Astrocyte of the spinal cord (primary cell): ENCODE results near the gene NLRX1.

Experiments
- DNase-seq: peaks from one replicate; pipeline ENCODE4 v3.0.0; 2011; ENCODE audit warnings: low read depth, low spot score
- H3K4me3 ChIP-seq: 2 replicates; pipeline ENCODE4 v1.5.1; 2011; ENCODE audit warnings: low read depth, mild to moderate bottlenecking, low read length, moderate library complexity
- in situ Hi-C: cut with HindIII; loops from 2 replicates; pipeline ENCODE4 v1.10.0; 2017; ENCODE audit warnings: low sequenced_read_pairs
- TF ChIP-seq, protein P1 (sequence below): IDR thresholded peaks from 2 replicates; pipeline ENCODE4 v1.5.1; 2012; ENCODE audit warnings: low read depth, mild to moderate bottlenecking, low read length, inconsistent platforms

Gene NLRX1

DNA sequence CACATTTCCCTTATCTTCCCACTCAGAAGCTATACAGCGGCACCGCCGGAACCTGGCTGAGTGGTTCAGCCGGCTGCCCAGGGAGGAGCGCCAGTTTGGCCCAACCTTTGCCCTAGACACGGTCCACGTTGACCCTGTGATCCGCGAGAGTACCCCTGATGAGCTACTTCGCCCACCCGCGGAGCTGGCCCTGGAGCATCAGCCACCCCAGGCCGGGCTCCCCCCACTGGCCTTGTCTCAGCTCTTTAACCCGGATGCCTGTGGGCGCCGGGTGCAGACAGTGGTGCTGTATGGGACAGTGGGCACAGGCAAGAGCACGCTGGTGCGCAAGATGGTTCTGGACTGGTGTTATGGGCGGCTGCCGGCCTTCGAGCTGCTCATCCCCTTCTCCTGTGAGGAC lies 4.9 kb downstream of the NLRX1 start:
- TF ChIP-seq, protein P1, sequence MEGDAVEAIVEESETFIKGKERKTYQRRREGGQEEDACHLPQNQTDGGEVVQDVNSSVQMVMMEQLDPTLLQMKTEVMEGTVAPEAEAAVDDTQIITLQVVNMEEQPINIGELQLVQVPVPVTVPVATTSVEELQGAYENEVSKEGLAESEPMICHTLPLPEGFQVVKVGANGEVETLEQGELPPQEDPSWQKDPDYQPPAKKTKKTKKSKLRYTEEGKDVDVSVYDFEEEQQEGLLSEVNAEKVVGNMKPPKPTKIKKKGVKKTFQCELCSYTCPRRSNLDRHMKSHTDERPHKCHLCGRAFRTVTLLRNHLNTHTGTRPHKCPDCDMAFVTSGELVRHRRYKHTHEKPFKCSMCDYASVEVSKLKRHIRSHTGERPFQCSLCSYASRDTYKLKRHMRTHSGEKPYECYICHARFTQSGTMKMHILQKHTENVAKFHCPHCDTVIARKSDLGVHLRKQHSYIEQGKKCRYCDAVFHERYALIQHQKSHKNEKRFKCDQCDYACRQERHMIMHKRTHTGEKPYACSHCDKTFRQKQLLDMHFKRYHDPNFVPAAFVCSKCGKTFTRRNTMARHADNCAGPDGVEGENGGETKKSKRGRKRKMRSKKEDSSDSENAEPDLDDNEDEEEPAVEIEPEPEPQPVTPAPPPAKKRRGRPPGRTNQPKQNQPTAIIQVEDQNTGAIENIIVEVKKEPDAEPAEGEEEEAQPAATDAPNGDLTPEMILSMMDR, result no peak
- no peak overlapping the region for H3K4me3 ChIP-seq
- no peak for DNase-seq
- in situ Hi-C loops, result no loop called here

DNA sequence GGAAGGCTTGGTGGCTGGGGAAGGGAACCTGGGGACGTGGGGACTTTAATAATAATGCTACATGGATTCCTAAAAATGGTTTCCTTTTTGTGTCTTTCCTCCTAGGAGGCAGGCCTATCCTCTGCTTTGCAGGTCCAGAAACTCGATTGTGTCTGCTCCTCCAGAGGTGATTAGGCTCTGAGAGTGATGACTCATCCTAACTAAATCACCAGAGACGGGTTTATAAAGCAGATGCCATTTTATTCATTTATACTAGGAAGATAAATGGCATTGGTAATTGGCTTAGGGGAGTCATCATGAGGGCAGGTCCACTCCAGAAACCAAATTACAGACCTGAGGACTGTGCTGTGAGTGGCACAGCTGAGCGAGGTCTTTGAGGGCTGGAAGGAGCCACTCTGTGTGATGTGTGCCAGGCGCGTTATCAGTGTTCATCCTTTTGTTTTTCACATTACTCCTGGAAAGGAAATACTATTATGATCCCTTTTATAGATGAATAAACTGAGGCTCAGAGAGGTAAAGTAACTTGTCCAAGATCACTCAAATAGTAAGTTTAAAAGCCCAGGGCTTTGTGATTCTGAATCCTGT lies 7.1 kb downstream of the NLRX1 start:
- no peak overlapping the region for H3K4me3 ChIP-seq
- TF ChIP-seq, protein P1, result no peak
- in situ Hi-C loops, result no loop called here
- peak; percentile 33 for DNase-seq

DNA sequence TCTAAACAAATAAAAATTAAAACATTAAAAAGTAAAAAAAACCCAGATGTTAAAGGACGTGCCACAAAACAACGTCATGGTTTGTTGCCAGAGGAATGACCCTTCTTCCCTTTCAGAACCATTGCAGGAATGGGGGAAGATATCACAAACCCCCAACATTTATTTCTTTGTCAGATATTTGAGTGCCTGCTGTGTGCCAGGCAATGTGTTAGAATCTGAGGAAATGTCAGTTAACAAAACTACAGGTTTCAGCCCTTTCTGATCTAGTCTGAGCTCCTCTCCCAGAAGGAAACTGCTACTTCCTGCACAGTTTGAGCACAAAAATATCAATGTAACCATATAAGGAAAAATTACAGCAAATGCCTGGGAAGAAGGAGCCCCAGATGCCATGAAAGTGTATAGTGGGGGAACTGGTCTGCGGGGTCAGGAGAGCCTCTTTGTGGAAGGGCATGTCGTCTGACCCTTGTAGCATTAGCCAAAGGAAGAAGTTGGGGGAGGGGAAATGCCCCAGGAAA lies 9.7 kb downstream of the NLRX1 start:
- TF ChIP-seq, protein P1, result no peak
- in situ Hi-C loops, result no loop called here
- H3K4me3 ChIP-seq, result no peak overlapping the region
- DNase-seq, result no peak

DNA sequence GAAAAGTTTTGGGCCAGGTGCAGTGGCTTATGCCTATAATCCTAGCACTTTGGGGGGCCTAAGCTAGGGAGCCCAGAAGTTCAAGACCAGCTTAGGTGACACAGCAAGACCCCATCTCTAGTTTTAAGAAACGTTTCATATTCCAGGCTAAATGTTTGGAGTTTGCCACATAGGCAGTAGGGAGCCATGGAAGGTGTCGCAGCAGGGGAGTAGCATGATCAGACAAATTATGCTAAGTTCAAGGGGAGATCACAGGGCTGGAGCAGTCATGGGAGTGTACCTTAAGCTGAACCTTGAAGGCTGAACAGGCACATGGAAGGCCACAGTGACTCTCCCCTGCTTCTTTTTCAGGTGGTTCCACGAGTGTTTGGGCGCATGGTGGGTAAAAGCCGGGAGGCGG lies 10.8 kb downstream of the NLRX1 start:
- no peak overlapping the region for H3K4me3 ChIP-seq
- in situ Hi-C loops, result no loop called here
- no peak for DNase-seq
- TF ChIP-seq, protein P1, result no peak

DNA sequence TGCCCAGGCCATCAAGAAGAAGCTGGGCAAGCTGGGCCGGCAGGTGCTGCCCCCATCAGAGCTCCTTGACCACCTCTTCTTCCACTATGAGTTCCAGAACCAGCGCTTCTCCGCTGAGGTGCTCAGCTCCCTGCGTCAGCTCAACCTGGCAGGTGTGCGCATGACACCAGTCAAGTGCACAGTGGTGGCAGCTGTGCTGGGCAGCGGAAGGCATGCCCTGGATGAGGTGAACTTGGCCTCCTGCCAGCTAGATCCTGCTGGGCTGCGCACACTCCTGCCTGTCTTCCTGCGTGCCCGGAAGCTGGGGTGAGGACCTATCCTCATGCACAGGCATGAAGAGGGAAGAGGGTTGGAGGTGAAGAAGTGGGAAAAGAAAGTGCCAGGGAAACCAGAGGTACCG lies 11.5 kb downstream of the NLRX1 start:
- TF ChIP-seq, protein P1, result no peak
- H3K4me3 ChIP-seq, result no peak overlapping the region
- in situ Hi-C loops, result no loop called here
- DNase-seq, result no peak

DNA sequence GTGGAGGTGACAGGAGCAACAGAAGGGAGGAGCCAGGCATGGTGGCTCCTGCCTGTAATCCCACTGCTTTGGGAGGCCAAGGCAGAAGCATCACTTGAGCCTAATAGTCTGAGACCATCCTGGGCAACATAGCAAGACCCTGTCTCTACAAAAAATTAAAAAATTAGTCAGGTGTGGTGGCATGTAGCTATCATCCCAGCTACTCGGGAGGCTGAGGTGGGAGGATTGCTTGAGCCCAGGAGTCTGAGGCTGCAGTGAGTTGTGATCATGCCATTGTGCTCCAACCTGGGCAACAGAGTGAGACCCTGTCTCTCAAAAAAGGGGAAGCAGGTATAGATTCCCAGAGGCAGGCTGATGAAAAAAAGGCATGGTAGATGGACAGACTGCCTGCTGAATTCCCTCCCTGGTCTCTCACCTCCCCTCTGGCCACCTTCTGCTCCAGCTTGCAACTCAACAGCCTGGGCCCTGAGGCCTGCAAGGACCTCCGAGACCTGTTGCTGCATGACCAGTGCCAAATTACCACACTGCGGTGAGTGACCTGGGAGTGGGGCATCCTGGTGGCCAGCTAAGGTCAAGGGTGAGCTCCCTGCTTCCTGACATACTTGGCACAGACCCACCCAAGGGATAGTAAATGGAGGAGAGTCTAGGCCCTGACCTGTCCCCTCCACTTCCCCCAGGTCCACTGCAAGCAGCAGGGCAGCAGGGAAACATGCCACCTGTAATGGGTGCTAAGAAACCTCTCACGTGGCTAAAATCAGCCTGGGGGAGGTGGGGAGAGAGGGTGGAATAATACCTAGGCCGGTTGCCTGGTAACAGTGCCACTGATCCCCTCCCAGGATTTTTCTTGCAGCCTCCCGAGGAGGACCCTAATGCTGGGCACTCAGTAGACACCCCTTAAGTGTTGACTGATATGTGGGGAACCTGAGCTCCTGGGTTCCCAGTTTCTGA lies 12.5 kb downstream of the NLRX1 start:
- TF ChIP-seq, protein P1, result no peak
- in situ Hi-C loops, result no loop called here
- DNase-seq, result no peak

More for the DNA sequence above, 12.5 kb downstream of the NLRX1 start:
- H3K4me3 ChIP-seq, result no peak overlapping the region
